ENCODE data around the gene POC5.

DNA sequence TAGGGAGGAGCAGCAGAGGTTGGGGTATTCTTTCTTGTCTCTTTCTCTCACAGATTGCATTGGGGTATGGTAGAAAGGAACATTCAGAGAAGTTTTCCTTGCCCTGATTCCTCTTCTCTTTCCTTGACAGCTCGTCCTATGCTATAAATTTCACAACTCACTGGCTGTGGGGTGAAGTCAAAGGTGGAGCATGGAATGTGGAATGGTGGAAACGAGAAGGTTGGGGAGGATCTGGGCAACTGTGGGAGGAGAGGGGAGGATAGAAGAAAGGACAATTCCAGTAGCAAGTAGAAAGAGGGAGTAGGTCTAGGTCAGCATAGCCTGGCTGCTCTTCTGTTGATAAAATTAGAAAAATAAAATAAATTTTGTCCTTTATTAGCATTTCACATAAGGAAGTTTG, 39.0 kb upstream of the POC5 start:
- no peak for TF ChIP-seq RFX5 (IDR thresholded peaks at IDR 0.05)
- TF ChIP-seq CTCF (IDR thresholded peaks at IDR 0.05) = no peak
- TF ChIP-seq ZFP36 (IDR thresholded peaks at IDR 0.05; ENCODE audit: borderline replicate concordance, partially characterized antibody) = no peak
- no peak for TF ChIP-seq ZC3H11A (IDR thresholded peaks at IDR 0.05)
